Activated naive CD4-positive, alpha-beta T cell treated with anti-CD3 and anti-CD28 coated beads for 36 hours (primary cell): ENCODE measurements around the gene COX6B2. TPM values are rescaled to one million over a fixed set of nuclear protein-coding genes. Genes with fewer than 3 reads are reported as not detected.

ENCODE experiments used
- CTCF ChIA-PET: fragments of 350-600 bp; sonication (Branson Sonifier 250); formaldehyde crosslinking; loops from one replicate; lab custom pipeline; 2021; ENCODE audit warnings: antibody characterized with exemption; lab: Charles Lee
- DNase-seq: peaks from one replicate; pipeline ENCODE4 v3.0.0-alpha.2; 2020
- H3K27ac Mint-ChIP-seq: one replicate; pipeline ENCODE4 v1.8.0; 2021; ENCODE audit warnings: mild to moderate bottlenecking, mixed read lengths
- H3K27me3 Mint-ChIP-seq: one replicate; pipeline ENCODE4 v1.8.0; 2021; ENCODE audit warnings: low read depth, mixed read lengths
- H3K36me3 Mint-ChIP-seq: one replicate; pipeline ENCODE4 v1.8.0; 2021; ENCODE audit warnings: low read depth, mixed read lengths
- H3K4me1 Mint-ChIP-seq: one replicate; pipeline ENCODE4 v1.8.0; 2021; ENCODE audit warnings: low read depth, mixed read lengths
- H3K4me3 Mint-ChIP-seq: one replicate; pipeline ENCODE4 v1.8.0; 2021; ENCODE audit warnings: mild to moderate bottlenecking, moderate library complexity, mixed read lengths
- H3K9me3 Mint-ChIP-seq: one replicate; pipeline ENCODE4 v1.8.0; 2021; ENCODE audit warnings: mixed read lengths
- intact Hi-C: fragments of 100-400 bp; cut with micrococcal nuclease; formaldehyde crosslinking; loops from one replicate; pipeline ENCODE4 v1.15.1; 2023
- total RNA-seq, 2 experiments: library from RNA; stranded (reverse); gene quantifications; one replicate each; pipeline ENCODE4 v1.2.3, GENCODE V29; 2021

Gene COX6B2
- total RNA-seq, 2 experiments from 2014 or later: 0.57 to 0.64 TPM

DNA sequence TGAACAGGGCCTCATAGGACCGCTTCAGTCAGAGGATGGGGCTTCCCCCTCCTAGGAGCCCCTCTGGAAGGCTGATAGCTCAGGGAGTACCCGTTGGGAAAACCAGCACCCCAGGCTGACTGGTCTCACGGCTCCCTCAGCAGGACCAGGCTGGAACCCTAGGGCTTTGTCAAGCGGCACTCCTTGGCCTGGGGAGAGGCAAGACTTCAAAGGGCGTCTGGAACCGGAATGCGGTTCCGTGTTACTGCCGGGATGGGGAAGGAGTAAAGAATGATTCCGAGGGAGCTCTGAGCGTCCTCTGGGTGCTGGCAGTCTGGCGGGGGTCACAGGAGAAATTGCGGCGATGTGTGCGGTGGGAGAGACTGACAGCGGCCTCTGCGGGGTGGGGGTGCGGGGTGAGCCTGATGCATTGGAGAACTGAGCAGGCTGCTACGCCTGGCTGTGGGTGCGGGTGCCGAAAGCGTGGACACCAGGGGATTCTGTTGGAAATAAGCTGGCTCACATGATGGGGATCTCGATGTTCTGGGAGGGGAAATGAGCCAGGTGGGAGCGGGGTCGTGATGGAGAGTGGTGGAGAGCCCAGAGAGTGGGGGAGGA lies 1.9 kb downstream of the COX6B2 start:
- CTCF ChIA-PET: interaction anchor here (0.6 to 0.8 kb wide), 2 partner anchors 25 to 32 kb away, joined by 3 read pairs; partner anchors contain the start of gene TMEM238
- intact Hi-C loops: loop anchor here (5.0 kb wide), 1 partner anchor 50 kb away; no protein-coding TSS in a partner anchor
- Mint-ChIP-seq H3K4me1 (peaks cover 15% of the 10 kb centered on the region), H3K27ac (no peak overlapping the region), H3K27me3 (peaks cover 47% of the 10 kb centered on the region), H3K9me3 (no peaks in the 10 kb centered on the region), H3K4me3 (peak overlapping the region; percentile 10), H3K36me3 (no peaks in the 10 kb centered on the region)
- no peak for DNase-seq

DNA sequence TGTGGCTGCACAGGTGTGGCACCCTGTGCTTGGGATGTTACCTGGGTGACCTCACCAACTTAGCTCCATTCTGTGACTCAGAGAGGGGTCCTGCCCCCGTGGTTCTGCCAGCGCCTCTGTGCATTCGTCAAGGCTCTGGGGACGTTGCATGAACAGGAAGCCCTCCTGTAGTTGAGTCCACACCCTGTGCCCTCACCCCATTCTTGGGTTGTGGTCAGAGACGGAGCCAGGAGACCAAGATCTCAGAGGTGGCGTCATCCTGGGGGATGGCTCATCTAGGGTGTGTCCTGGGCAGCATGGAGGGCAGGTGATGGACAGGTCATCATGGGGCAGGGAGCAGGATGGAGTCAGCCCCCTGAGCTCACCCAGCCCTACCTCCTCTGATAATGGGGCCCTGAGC lies 2.5 kb downstream of the COX6B2 start:
- H3K9me3 Mint-ChIP-seq: no peaks in the 10 kb centered on the region
- no peak overlapping the region for H3K27ac Mint-ChIP-seq
- intact Hi-C loops: loop anchor here (5.0 kb wide), 1 partner anchor 50 kb away; no protein-coding TSS in a partner anchor
- no peak overlapping the region for H3K4me3 Mint-ChIP-seq
- peaks cover 15% of the 10 kb centered on the region for H3K4me1 Mint-ChIP-seq
- H3K27me3 Mint-ChIP-seq: peaks cover 42% of the 10 kb centered on the region
- DNase-seq: no peak
- no peaks in the 10 kb centered on the region for H3K36me3 Mint-ChIP-seq
- CTCF ChIA-PET: interaction anchor here (0.8 kb wide), 1 partner anchor 32 kb away, joined by 3 read pairs; the partner anchor contains the start of gene TMEM238

DNA sequence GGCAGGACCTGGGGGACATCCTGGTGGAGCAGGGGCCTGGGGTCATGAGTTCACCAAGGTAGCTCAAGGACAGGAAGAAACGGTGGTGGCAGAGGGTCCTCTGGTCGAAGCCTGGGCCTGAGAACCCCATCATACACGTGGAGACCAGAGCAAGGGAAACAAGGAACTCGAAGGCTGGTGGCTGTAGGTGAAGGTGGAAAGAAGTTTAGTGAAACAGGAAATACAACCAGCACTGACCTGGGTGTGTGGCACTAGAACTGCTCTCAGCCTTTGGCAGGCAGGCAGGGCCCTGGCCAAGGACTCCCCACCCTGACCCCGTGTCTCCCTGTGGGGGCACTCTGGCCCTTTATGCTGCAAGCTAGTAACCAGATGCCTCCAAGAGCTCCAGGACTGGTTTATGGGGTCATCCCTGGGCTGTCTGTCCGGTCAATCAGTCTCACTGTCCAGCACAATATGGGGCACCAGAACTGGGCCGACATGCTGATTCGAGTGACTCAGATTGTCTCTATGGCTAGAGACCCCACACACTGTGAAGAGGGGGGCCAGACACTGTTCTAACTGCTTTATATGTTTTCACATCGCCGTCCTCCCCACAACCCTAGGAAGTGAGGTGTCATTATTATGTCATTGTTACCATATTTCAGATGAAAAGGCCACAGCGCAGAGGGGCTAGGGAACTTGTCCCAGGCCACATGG lies 3.8 kb downstream of the COX6B2 start:
- H3K4me1 Mint-ChIP-seq: peaks cover 15% of the 10 kb centered on the region
- CTCF ChIA-PET: no interaction called here
- H3K4me3 Mint-ChIP-seq: no peak overlapping the region
- H3K27me3 Mint-ChIP-seq: peaks cover 41% of the 10 kb centered on the region
- no peaks in the 10 kb centered on the region for H3K9me3 Mint-ChIP-seq
- no peak for DNase-seq
- no peak overlapping the region for H3K27ac Mint-ChIP-seq
- H3K36me3 Mint-ChIP-seq: no peaks in the 10 kb centered on the region
- intact Hi-C loops: loop anchor here (5.0 kb wide), 1 partner anchor 48 kb away; no protein-coding TSS in a partner anchor

DNA sequence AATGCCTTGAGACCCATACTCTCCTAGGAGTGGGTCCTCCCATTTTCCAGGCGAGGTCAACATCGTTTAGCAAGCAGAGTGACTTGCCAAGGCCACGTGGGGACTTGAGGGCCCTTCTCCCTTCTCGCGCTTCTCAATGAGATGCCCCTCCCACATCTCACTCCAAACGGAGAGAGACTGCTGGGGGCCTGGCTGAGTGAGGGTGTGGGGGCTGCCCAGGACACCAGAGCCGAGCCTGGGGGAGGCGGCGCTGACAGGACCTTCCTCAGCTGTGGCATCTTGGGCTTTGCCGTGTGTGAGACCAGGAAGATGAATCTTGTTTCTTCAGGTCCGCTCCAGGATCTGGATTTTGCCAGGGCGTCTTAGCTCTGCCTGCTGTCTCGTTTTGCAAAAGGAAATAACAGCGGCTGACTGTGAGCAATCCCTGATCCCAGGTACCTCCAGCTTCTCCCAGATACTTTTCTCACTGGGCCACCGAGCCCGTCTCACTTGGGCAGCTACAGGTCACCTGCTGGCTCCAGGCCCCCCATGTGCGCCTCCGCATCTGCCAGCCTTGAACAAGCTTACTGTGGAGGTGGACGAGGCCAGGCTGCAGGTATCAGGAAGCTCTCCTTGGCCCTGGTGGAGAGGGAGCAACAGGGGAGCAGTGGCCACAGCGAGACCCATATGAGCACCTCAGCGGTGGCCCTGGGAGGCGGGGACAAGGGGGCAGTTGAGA lies 6.0 kb downstream of the COX6B2 start:
- Mint-ChIP-seq H3K9me3 (no peaks in the 10 kb centered on the region), H3K36me3 (peaks cover 1% of the 10 kb centered on the region), H3K27me3 (peaks cover 32% of the 10 kb centered on the region), H3K27ac (no peak overlapping the region), H3K4me1 (peaks cover 11% of the 10 kb centered on the region), H3K4me3 (no peak overlapping the region)
- no peak for DNase-seq
- intact Hi-C loops: no loop called here
- CTCF ChIA-PET: interaction anchor here (1.0 to 2.4 kb wide), 3 partner anchors 47 to 188 kb away, joined by 3 to 7 read pairs (median 3); no protein-coding TSS in a partner anchor

DNA sequence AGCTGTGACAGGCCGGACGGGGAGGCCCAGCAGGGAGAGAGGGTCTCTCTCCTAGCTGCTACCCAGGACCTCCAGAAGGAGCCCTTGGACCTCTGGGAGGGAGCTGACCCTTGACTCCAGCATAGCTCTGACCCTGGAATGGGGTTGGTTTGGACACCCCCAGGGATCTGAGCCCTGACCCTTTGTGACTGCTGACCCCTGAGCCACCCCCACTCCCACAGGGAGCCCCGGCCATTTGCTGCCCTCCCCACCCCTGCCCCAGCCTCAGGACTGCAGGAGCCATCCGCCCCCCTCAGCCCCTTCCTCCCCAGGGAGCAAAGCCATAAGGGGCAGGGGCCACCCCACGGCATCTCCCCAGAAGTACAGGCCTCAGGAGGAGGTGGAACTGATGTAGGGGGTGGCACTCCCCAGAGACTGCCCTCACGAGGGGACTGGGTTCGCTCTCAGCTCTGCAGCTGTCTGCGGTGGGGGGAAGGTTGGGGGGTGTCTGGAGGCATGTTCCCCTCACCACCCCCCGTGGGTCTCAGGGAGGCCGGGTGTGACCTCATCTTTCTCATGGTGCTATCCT lies 7.0 kb downstream of the COX6B2 start:
- CTCF ChIA-PET: no interaction called here
- intact Hi-C loops: no loop called here
- Mint-ChIP-seq H3K27ac (no peak overlapping the region), H3K4me1 (peaks cover 1% of the 10 kb centered on the region), H3K27me3 (peaks cover 22% of the 10 kb centered on the region), H3K4me3 (no peak overlapping the region), H3K9me3 (no peaks in the 10 kb centered on the region), H3K36me3 (peaks cover 8% of the 10 kb centered on the region)
- no peak for DNase-seq

DNA sequence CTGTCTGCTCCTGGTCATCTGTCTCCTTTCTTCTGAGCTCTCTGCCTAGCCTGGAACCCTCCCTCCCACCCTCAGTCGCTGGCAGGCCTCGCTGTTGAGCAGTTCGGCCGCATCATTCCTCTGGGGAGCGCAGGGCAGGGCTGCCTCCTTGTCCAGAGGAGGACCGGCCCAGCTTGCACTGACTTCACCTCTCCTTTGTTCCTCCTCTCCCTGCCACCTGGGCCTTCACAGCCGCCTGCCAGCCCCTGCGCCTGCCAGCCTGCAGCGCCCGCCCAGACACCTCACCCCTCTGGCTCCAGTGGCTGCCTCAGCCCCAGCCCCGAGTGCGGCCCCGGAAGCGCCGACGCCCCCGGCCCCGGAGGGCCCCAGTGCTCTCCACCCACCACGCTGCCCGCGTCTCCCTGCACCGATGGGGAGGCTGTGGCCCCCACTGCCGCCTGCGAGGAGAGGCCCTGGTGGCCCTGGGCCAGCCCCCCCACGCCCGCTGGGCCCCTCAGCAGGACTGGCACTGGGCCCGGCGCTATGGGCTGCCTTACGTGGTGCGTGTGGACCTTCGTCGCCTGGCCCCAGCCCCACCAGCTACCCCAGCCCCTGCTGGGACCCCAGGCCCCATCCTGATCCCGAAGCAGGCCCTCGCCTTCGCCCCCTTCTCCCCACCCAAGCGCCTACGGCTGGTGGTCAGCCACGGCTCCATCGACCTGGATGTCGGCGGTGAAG lies 7.6 kb downstream of the COX6B2 start:
- H3K4me3 Mint-ChIP-seq: no peak overlapping the region

DNA sequence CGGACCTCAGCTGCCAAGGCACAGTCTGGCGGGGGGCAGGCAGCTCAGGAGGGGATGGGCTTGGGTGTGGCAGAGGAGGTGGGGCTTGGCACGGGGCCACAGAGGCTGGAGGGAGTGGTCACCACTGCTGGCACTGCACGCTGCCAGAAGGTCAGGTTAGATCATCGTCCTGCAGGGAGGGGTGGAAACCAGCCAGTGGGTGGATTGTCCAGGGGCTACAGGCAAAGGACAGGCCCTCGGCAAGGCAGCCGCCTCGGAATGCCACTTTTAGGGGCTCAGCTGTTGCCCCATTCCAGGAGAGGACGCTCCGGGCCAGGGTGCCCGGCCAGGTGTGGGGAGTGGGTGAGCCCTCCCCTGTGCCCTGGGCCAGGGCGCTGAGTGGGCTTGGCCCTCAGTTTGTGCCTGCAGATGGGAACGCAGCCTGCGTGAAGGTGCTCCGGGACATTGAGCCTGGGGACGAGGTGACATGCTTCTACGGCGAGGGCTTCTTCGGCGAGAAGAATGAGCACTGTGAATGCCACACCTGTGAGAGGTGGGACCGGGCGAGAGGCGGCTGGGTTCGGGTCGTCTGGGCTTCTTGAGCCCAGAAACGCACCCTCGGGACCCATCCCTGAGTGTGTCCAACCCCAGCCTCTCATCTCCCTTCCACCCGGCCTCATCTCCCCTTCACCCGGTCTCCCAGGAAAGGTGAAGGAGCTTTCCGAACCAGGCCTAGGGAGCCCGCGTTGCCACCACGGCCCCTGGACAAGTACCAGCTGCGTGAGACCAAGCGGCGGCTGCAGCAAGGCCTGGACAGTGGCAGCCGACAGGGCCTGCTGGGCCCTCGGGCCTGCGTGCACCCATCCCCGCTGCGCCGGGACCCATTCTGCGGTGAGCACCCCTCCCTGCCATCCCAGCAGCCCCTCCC lies 8.4 kb downstream of the COX6B2 start:
- H3K9me3 Mint-ChIP-seq: no peaks in the 10 kb centered on the region
- no peak overlapping the region for H3K27ac Mint-ChIP-seq
- H3K4me3 Mint-ChIP-seq: no peak overlapping the region
- DNase-seq: no peak
- intact Hi-C loops: no loop called here
- H3K4me1 Mint-ChIP-seq: peaks cover 5% of the 10 kb centered on the region
- H3K27me3 Mint-ChIP-seq: peaks cover 8% of the 10 kb centered on the region
- peaks cover 12% of the 10 kb centered on the region for H3K36me3 Mint-ChIP-seq
- CTCF ChIA-PET: no interaction called here

More for the DNA sequence above, 7.6 kb downstream of the COX6B2 start:
- Mint-ChIP-seq H3K27me3 (peaks cover 16% of the 10 kb centered on the region), H3K27ac (no peak overlapping the region), H3K4me1 (no peaks in the 10 kb centered on the region), H3K9me3 (no peaks in the 10 kb centered on the region), H3K36me3 (peaks cover 10% of the 10 kb centered on the region)
- no peak for DNase-seq
- intact Hi-C loops: no loop called here
- CTCF ChIA-PET: no interaction called here

DNA sequence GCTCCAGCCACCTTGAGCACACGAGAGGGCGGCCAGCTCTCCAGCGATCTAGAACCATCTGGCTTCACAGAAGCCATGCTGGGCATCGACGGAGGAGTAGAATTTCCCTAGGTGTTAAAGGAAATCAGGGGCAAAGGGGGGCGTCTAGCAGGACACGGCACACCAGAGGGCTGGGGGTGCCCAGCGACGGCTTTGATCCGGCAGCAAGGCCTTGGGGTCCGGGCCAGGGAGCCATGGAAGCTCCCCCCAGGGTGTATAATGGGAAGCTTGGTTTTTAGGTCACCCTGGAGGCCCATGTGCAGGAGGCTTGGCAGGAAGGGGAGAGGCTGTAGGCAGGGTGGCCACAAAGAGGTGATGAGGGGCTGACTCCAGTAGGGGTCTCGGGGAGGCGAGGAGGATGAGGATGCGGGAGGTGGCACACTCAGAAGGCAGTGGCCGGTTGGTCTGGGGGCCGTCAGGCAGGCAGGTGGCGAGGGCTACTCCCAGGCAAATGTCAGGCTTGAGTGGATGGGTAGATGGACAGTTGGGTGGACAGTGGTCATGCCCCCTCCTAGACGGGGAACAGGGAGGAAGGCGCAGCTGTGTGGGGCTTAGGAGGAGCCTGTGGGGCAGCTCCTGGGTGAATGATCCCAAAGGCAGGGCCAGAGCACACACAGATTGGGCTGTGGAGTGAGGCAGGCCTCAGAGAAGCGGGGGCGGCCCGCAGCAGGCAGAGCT lies 9.3 kb downstream of the COX6B2 start:
- Mint-ChIP-seq H3K4me1 (peaks cover 5% of the 10 kb centered on the region), H3K9me3 (no peaks in the 10 kb centered on the region), H3K36me3 (peaks cover 12% of the 10 kb centered on the region), H3K27ac (no peak overlapping the region), H3K27me3 (no peaks in the 10 kb centered on the region), H3K4me3 (no peak overlapping the region)
- CTCF ChIA-PET: no interaction called here
- DNase-seq: no peak
- intact Hi-C loops: no loop called here

DNA sequence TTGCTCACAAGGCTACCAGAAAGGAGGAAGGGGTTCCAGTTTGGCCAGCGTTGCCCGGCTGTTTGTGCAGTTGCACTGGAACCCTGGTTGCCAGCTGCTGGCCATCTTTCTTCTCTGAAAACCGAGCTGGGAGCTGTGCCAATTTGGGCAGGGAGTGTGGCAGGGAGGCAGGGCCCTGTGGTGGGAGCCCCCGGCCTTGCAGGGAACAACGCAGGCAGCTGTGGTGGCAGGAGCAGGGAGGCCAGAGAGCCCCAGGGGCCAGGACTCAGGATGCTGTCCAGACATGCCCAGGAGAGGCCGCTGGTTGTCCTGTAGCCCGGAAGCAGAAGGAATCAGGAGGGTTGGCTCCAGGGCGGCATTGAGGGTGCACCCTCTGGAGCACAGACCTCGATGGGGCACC lies 10.1 kb downstream of the COX6B2 start:
- Mint-ChIP-seq H3K9me3 (no peaks in the 10 kb centered on the region), H3K4me1 (peaks cover 5% of the 10 kb centered on the region), H3K36me3 (peaks cover 12% of the 10 kb centered on the region), H3K27me3 (no peaks in the 10 kb centered on the region), H3K4me3 (no peak overlapping the region), H3K27ac (no peak overlapping the region)
- DNase-seq: no peak
- CTCF ChIA-PET: interaction anchor here (1.2 kb wide), 1 partner anchor 43 kb away, joined by 3 read pairs; no protein-coding TSS in a partner anchor
- intact Hi-C loops: no loop called here

DNA sequence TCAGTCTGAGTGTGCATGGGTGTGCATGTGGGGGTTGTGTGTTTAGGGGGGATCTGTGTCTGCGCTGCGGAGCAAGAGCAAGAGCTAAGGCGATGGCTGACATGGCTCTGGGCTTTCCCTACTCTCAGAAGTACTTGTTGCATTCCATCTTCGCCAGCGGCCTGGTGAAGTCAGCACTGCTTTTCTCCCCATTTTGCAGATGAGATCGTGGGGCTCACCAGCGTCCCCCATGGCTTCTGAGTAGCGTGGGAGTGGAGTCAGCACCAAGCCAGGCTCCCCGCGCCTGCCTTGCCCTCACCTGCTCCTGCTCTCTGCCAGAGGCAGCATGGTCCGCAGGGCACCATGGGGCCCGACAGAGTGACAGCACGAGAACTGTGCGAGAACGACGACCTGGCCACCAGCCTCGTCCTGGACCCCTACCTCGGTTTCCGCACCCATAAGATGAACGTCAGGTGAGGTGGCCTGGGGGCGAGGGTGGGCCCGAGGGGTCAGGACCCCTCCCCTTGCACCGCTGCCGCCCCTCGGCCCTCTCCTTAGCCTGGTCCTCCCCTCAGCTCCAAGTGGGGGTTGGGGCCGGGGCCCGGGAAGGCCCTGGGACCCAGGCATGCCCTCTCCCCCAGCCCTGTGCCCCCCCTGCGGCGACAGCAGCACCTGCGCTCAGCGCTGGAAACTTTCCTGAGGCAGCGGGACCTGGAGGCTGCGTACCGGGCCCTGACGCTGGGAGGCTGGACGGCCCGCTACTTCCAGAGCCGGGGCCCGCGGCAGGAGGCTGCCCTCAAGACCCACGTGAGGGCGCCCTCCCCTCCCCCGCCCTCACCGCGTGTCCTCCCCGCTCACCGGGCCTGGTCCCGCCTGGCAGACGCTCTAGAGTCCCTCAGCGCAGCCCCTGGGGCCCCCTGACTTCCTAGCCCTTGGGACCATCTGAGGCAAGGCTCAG lies 12.7 kb downstream of the COX6B2 start:
- intact Hi-C loops: no loop called here
- DNase-seq: no peak
- CTCF ChIA-PET: interaction anchor here (1.4 kb wide), 1 partner anchor 43 kb away, joined by 5 read pairs; the partner anchor contains the start of gene TMEM238
- Mint-ChIP-seq H3K4me3 (peak overlapping the region; percentile 90), H3K4me1 (peaks cover 12% of the 10 kb centered on the region), H3K27me3 (no peaks in the 10 kb centered on the region), H3K27ac (peak overlapping the region; percentile 27), H3K9me3 (no peaks in the 10 kb centered on the region), H3K36me3 (peaks cover 12% of the 10 kb centered on the region)
